GM12891 (cell line): Measurements from ENCODE around the gene C1QTNF3.

ENCODE experiments used
- PAX5 ChIP-seq: IDR thresholded peaks from 2 replicates; pipeline ENCODE4 v1.6.1; 2011; ENCODE audit warnings: low read length, moderate library complexity, mild to moderate bottlenecking; ENCODE audit not compliant: insufficient read depth, severe bottlenecking
- POLR2A ChIP-seq: IDR thresholded peaks from 2 replicates; pipeline ENCODE4 v1.6.1; 2011; ENCODE audit warnings: low read depth, low read length, control low read depth
- POLR2AphosphoS5 ChIP-seq: IDR thresholded peaks from 2 replicates; pipeline ENCODE4 v1.6.1; 2011; ENCODE audit warnings: low read depth, low read length, control low read depth
- POU2F2 ChIP-seq: IDR thresholded peaks from 2 replicates; pipeline ENCODE4 v1.6.1; 2011; ENCODE audit warnings: low read depth, mild to moderate bottlenecking, control low read depth, low read length, moderate library complexity
- TAF1 ChIP-seq: IDR thresholded peaks from 2 replicates; pipeline ENCODE4 v1.6.1; 2011; ENCODE audit warnings: low read depth, low read length, control low read depth

DNA sequence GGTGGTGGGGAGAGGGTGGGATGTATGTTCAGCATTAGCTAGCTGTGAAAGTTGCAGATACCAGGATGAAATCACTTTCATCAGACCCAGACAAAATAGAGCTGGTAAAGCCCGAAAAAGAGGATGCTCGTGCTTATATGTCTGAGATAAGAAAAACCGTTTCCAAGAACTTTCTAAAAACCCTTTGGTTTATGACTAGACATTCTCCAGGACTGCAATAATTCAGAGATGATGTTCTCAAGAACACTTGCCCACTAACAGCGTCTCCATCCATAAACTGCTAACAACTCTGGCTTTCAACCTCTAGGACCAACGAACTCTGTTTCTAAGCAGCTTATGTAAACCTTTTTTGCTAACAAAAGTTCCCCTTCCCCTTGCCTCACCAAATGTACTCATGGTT, 26.8 kb downstream of the C1QTNF3 start:
- TF ChIP-seq POLR2A: no peak
- TF ChIP-seq POU2F2: no peak
- no peak for TF ChIP-seq TAF1
- TF ChIP-seq POLR2AphosphoS5: no peak
- TF ChIP-seq PAX5: no peak
